HG03460 (cell line): ENCODE results near the gene RFX5.
"Not testable (repeated sequence)": the region's sequence is repeated elsewhere in the genome, so short reads cannot be mapped to it uniquely, and the experiment has no call there.

ENCODE experiments used
- ATAC-seq: cut with Tn5 transposase; IDR thresholded peaks from one replicate; pipeline ENCODE4 v1.9.1; 2021; ENCODE audit not compliant: unreplicated experiment

RFX5 gene

DNA sequence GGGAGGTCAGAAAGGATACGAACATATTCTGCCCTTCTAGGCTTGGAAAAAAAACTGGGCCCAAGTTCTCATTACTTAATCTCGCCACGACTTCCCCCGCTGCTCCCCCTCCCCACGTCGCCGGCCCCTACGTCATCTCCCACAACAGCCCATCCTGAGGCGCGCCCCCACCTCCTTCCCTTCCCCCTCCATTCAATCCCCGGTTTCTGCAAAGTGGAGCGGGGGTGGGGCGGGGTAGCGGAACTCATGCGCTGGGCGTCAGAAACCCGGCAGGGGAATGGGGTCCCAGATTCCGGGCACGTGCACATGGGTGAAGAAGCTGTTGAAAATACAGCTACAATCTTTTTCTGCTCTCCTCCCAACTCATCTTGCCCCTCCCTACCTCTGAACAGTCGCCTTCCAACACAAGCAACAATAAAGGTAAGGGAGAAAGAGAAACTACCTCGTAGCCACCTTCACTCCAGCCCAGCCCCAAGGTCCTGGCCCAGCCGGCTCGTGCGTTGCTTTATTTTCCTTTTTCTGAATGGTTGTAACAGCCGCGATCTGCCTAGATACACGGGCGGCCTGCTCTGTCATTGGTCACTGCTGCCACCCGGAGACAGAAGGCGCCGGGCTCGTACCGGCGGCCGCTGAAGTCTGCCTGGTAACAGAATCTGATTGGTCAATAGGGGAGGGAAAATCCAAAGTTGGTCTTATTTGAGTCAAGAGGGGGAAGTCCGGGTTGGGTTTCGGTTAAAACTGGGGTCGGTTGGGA, at the start of gene RFX5:
Gene RFX5, minus strand, starts transcription at position 484 of the 754 bp plus-strand sequence. CDS start 932 bp downstream, outside the sequence.
- peak; percentile 98 for ATAC-seq

DNA sequence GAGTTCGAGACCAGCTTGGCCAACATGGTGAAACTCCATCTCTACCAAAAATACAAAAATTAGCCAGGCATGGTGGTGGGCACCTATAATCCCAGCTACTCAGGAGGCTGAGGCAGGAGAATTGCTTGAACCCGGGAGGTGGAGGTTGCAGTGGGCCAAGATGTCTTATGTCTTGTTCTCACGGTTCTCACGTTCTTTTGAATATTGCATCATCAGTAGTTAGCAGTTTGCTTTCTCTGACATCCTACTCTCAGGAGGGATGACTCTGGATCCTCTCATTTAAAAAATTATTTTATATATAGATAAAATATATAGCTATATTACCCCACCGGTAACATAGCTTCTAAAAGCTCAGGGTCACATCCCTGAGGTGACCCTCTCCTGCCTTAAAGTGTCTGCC, 49.2 kb upstream of the RFX5 start:
- not testable (repeated sequence) for ATAC-seq

GRCh38 chr1:151393583-151393982, 46.5 kb upstream of the RFX5 start:
- ATAC-seq: no peak

DNA sequence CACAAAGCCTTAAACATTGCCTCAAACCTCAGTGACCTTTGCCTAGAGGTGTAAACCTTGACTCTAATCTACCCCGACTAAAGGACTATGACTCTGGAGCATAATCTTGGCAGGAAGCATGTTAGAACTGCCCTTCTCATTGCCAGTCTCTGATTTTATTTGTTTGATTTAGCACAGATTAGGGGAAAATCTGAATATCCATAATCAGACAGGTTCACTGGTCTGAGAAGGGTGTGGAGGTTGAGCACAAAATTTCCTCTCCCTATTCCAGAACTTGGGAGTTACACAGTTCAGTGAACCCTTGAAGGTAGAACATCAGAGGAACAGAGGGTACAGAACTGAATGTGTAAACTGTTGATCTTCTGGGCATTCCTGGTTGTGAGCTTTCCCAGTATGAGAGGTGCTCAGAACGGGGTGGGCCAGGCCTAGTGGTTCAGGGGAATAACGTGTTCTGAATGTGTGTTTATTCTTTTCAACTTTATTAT, 44.1 kb upstream of the RFX5 start:
- no peak for ATAC-seq

DNA sequence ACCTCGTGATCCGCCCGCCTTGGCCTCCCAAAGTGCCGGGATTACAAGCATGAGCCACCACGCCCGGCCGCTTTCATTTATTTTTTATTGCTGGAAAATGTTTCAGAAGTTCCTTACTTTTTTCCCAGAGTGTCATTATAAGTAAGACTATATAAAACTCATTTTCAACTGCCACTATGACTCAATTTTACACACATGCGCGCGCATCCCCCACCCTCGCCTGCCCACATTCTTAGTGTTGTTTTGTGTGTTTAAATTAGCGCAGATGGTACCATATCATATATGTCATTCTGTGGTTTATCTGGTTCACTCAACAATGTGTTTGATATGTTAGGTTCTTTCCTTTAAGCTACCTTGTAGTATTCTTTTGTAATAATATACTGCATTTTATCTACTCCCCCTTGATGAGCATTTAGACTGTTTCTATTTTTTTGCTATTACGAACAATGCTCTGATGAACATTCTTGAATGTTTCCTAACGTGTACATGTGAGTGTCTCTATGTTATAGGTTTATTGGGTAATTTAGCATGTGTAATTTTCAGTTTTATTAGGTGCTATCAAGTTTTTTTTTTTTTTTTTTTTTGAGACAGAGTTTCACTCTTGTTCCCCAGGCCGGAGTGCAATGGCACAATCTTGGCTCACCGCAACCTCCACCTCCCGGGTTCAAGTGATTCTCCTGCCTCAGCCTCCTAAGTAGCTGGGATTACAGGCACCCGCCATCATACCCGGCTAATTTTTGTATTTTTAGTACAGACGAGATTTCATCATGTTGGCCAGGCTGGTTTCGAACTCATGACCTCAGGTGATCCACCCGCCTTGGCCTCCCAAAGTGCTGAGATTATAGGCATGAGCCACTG, 43.4 kb upstream of the RFX5 start:
- not testable (repeated sequence) for ATAC-seq

- no peak for ATAC-seq
Observed at GRCh38 chr1:151386002-151386401, 39.0 kb upstream of the RFX5 start.

DNA sequence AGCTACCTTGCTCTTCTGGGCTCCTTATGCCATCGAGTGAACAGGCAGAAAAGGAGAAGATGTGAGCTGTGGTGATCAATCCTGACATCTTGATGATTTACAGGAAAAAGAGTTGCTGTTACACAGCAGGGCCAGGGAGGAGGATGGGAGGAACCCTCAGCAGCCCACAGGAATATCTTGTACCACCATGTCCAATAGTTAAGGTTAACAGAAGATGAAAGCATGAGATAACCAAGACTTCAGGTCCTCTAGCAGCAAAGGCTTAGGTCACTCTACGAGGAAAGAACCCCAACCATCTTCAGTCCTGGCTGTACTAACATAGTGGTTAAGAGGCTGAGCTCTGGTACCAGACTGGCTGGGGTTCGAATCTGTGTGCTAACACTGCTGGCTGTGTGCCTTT, 37.5 kb upstream of the RFX5 start:
- ATAC-seq: no peak

GRCh38 chr1:151377150-151377884, 30.3 kb upstream of the RFX5 start:
- ATAC-seq: no peak

DNA sequence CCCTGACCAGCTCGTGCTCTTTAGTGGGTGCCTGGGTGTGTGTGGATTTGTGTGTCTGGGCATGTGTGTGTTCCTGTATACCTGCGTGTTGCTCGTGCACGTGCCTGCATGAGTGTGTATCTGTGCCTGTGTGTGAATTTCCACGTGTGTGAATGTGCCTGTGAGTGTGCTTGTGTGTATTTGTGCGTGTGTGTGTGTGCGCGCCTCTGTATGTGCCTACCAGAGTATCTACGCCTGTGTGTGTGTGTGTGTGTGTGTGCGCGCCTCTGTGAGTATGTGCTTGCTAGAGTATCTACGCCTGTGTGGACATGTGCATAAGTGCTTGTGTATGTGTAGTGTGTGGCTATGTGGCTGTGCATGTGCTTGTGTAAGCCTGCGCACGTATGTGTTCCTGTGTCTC, 26.1 kb upstream of the RFX5 start:
- no peak for ATAC-seq

DNA sequence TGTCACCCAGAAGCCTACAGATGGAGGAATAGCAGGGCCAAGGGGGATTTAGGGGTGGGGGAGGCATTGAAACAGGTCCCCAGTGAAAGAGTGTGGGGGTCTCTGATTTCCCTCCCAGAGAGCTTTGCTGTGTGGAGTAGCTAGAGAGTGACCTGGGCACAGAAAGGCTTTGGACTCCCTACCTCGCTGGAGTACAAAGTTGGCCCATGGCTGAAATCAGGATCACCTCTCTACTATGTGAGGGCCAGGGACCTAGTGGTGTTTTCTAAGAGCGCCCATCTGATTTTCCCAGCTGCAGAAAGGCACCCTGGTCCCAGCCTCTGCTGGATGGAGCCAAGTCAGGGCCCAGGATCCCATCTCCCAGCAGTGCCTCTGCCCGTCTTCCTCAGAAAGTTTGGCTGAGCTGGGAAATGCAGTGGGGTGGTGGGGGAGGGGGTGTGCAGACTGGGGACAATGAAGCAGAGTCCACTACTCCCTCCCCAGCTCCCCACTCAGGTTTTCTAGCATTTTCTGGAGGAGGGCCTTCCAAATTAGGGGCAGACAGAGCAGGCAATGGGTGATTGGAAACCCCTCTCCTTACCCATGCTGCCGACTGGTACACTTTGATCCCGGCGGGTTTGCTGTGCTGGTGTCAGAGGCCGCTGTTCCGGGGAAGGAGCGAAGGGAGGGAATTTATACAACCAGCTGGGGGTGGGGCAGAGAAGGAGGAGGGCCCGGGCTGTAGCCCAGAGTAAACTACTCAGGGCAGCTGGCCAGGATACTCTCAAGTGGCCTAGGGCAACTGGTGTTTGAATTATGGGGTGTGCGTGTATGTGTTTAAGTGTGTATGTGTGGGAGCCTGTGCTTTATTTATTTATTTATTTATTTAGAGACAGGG, 25.2 kb upstream of the RFX5 start, which contains the start of gene SELENBP1:
Gene SELENBP1, minus strand, starts transcription at position 648 of the 877 bp plus-strand sequence. Its CDS starts 64 bp downstream, at position 584.
- no peak for ATAC-seq

- ATAC-seq: no peak
Observed at GRCh38 chr1:151371370-151372057, 24.5 kb upstream of the RFX5 start.

GRCh38 chr1:151370211-151370911, 23.3 kb upstream of the RFX5 start:
- no peak for ATAC-seq

GRCh38 chr1:151369621-151370048, 22.6 kb upstream of the RFX5 start:
- no peak for ATAC-seq

DNA sequence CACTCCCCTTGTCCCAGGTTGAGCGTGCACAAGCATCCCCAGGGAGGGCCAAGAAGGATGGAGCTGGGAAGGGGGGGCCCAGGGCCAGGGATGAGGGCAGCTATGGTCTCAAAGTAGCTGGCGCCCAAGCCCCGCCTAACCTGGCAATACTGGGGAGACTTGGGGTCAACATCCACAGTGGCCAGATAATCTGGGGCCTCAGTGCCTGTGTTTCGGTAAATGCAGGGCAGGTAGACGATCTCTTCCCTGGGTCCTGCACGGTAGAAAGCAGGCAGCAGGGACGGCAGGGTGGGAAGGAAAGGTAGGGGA, 22.2 kb upstream of the RFX5 start:
- no peak for ATAC-seq

DNA sequence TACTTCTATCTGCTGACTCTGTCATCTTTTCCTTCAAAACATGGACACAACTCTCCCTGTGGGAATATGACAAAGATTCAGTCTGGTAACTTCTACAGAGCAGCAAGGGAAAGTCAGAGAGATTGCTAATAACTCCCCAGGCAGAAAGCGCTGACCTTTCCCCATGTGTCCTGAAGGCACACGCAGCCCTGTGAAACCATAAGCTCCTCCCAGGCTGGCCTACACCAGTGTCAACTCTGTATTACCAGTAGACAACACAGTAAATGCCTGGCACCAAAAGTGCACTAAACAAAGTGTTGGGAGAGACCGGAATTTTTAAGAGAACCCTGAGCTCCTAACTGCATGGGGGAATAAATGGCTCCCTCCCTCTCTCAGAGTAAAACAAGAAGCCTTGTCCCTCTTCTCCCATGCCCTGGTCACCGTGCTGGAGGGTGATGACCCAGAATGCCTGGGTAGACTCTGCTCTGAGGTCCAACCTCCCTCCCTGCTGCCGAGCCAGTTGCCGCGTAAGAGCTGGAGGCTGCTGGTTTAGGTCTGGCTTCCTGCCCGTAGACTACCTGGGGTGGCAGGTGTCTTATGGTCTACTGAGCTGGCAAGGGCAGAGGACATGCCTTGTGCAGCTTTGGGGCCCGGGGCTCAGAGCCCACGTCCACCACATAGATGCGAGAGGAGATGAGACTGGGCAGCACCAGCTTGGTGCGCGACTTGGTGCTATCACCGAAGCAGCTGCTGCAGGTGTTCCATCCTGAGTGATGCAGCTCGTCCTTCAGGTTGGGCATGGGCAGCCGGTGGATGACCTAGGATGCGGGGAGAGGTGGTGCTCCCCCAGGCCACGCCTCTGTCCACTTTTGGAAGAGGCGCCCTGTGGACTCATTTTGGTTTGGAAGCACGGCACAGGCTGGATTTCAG, 21.6 kb upstream of the RFX5 start:
- ATAC-seq: no peak

DNA sequence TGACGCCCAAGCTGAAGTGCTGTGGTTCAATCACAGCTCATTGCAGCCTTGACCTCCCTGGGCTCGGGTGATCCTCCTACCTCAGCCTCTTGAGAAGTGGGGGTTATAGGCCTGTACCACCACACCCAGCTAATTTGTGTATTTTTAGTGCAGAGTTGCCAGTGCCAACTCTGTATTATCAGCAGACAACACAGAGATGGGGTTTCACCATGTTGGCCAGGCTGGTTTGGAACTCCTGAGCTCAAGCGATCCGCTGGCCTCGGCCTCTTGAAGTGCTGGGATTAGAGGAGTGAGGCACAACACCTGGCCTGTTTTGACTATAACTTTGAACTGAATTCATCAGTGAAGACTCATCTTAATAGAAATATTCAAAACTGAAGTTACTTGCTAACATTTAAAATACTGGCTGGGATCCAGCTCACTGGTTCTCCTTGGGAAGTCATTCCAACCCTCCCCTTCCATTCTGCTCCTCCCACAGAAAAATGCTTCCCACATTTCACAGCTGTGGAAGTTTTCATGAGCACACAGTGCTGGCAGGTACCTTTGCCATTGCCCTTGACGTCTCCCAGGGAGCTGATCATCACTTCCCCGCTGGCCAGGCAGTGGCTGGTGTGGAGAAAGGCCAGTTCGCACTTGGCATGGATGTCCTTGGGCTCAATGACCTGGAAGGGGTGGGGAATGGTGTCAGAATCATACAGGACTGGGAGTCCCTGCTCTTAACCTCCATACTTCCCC, 20.8 kb upstream of the RFX5 start:
- ATAC-seq: no peak

- ATAC-seq: no peak
Observed at GRCh38 chr1:151364996-151365395, 17.9 kb upstream of the RFX5 start.
